Chondrocyte (in vitro differentiated cells): ENCODE results near the gene SHISA4. TPM values are rescaled to one million over a fixed set of nuclear protein-coding genes. Genes with fewer than 3 reads are reported as not detected.
A peak's percentile ranks its signal among the peaks of the same experiment; 100 is the strongest.
"Not testable (repeated sequence)": the region's sequence is repeated elsewhere in the genome, so short reads cannot be mapped to it uniquely, and the experiment has no call there.

Experiments used
- DNase-seq: peaks from one replicate; pipeline ENCODE4 v3.0.0; 2021; ENCODE audit warnings: mixed read lengths, low spot score
- H3K27ac Mint-ChIP-seq: one replicate; pipeline ENCODE4 v1.8.0; 2021; ENCODE audit warnings: mild to moderate bottlenecking, moderate library complexity, mixed read lengths; ENCODE audit not compliant: unreplicated experiment
- H3K27me3 Mint-ChIP-seq: 2 replicates; pipeline ENCODE4 v1.8.0; 2021; ENCODE audit warnings: low read depth, mixed read lengths
- H3K36me3 Mint-ChIP-seq: 2 replicates; pipeline ENCODE4 v1.8.0; 2021; ENCODE audit warnings: low read depth, mixed read lengths
- H3K4me1 Mint-ChIP-seq: 2 replicates; pipeline ENCODE4 v1.8.0; 2021; ENCODE audit warnings: low read depth, mild to moderate bottlenecking, mixed read lengths
- H3K4me3 Mint-ChIP-seq: one replicate; pipeline ENCODE4 v1.8.0; 2021; ENCODE audit warnings: mild to moderate bottlenecking, moderate library complexity, mixed read lengths; ENCODE audit not compliant: unreplicated experiment
- H3K9me3 Mint-ChIP-seq: 2 replicates; pipeline ENCODE4 v1.8.0; 2021; ENCODE audit warnings: low read depth, mixed read lengths
- total RNA-seq: library from RNA; stranded (reverse); gene quantifications from 3 replicates; pipeline ENCODE4 v1.2.1, GENCODE V29; 2021
- TF ChIP-seq, protein P1 (sequence below): fragments of 200-600 bp; sonication (generic); IDR thresholded peaks from 2 replicates; pipeline ENCODE4 v1.5.0; 2021; ENCODE audit warnings: antibody characterized with exemption, mild to moderate bottlenecking, moderate library complexity

SHISA4 gene
- total RNA-seq, 1 donor from 2014 or later, result 37.7 TPM

GRCh38 chr1:201933840-201934430 is 45.2 kb downstream of the SHISA4 start:
- TF ChIP-seq, protein P1, sequence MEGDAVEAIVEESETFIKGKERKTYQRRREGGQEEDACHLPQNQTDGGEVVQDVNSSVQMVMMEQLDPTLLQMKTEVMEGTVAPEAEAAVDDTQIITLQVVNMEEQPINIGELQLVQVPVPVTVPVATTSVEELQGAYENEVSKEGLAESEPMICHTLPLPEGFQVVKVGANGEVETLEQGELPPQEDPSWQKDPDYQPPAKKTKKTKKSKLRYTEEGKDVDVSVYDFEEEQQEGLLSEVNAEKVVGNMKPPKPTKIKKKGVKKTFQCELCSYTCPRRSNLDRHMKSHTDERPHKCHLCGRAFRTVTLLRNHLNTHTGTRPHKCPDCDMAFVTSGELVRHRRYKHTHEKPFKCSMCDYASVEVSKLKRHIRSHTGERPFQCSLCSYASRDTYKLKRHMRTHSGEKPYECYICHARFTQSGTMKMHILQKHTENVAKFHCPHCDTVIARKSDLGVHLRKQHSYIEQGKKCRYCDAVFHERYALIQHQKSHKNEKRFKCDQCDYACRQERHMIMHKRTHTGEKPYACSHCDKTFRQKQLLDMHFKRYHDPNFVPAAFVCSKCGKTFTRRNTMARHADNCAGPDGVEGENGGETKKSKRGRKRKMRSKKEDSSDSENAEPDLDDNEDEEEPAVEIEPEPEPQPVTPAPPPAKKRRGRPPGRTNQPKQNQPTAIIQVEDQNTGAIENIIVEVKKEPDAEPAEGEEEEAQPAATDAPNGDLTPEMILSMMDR, result no peak
- H3K4me1 Mint-ChIP-seq, result peaks cover 35% of the 10 kb centered on the region
- DNase-seq, result no peak
- H3K27me3 Mint-ChIP-seq, result no peaks in the 10 kb centered on the region
- no peaks in the 10 kb centered on the region for H3K9me3 Mint-ChIP-seq
- H3K27ac Mint-ChIP-seq, result peak overlapping the region; percentile 46
- H3K4me3 Mint-ChIP-seq, result no peak overlapping the region
- H3K36me3 Mint-ChIP-seq, result peaks cover 6% of the 10 kb centered on the region

DNA sequence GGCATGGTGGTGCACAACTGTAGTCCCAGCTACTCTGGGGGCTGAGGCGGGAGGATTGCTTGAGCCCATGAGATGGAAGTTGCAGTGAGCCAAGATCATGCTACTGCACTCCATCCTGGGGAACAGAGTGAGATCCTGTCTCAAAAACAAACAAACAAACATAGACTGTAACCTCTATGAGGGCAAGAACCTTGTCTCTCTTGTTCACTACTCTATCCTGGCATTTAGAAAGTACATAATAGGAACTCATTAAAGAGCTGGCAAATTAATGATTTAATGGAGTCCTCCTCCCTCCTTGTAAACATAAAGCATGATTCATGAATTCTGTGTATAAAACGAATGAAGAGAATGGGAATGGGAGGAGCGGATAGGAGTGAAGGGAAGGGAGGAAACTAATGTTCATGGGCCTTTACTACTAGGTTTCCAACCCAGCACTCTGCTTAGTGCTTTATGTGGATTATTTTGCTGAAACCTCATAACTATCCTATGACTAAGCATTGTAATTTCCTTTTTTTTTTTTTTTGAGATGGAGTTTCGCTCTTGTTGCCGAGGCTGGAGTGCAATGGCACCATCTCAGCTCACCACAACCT is 49.0 kb downstream of the SHISA4 start:
- TF ChIP-seq, protein P1, result no peak
- Mint-ChIP-seq H3K36me3 (peaks cover 5% of the 10 kb centered on the region), H3K27ac (peak overlapping the region; percentile 89), H3K4me1 (peaks cover 57% of the 10 kb centered on the region), H3K4me3 (no peak overlapping the region), H3K27me3 (no peaks in the 10 kb centered on the region), H3K9me3 (no peaks in the 10 kb centered on the region)
- DNase-seq, result no peak

DNA sequence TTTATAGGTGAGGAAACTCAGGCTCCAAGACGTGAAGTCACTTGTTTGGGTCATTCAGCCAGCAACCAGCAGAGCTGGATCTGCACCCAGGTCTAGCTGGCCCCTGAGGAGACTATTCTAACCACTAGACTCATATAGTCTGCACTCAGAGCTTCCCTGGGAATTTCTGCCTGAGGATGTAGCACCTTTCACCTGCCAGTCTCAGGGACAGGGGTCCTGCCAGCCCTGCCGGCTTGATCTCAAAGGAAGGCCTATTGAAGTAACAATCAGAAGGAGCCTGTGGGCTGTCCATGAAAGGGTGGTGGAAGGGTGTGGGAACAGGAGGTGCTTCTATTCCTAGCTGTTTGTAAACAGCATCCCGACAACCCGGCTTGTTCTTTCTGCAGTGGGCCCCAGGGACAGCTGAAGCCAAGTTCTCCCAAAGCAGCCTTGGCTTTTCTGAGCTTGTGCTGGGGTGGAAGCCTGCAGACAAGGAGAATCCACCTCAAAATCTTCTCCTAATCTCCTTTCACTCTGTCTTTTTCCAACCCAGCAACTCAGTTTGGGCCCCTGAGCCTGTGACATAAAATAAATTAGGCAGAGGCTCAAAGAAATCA is 49.8 kb downstream of the SHISA4 start:
- peaks cover 65% of the 10 kb centered on the region for H3K4me1 Mint-ChIP-seq
- no peak for DNase-seq
- TF ChIP-seq, protein P1, result no peak
- peaks cover 4% of the 10 kb centered on the region for H3K36me3 Mint-ChIP-seq
- no peaks in the 10 kb centered on the region for H3K9me3 Mint-ChIP-seq
- peak overlapping the region; percentile 89 for H3K27ac Mint-ChIP-seq
- H3K27me3 Mint-ChIP-seq, result no peaks in the 10 kb centered on the region
- no peak overlapping the region for H3K4me3 Mint-ChIP-seq

- Mint-ChIP-seq H3K4me3 (no peak overlapping the region), H3K4me1 (peaks cover 67% of the 10 kb centered on the region), H3K9me3 (no peaks in the 10 kb centered on the region), H3K36me3 (peaks cover 4% of the 10 kb centered on the region), H3K27me3 (no peaks in the 10 kb centered on the region), H3K27ac (peak overlapping the region; percentile 74)
- no peak for DNase-seq
- TF ChIP-seq, protein P1, result no peak
These were observed 50.5 kb downstream of the SHISA4 start for GRCh38 chr1:201939148-201939547.

DNA sequence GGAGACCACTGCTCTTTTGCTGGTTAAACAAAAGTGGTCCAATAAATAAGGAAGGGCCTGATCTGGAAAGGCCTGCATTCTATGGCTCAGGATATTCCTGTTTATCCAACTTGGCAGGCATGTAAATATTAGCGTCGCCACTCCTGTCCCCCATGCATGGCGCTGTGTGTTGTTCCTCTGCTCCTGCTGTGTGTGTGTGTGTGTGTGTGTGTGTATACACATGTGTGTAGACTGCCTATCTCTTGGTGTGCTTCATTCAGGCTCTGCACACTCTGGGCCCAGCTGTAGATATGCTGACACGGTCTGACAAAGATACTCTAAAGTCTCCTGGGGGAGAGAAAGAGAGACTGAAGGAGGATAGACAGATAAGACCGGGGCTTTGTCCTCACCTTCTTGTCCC is 50.9 kb downstream of the SHISA4 start:
- H3K27ac Mint-ChIP-seq, result peak overlapping the region; percentile 62
- no peaks in the 10 kb centered on the region for H3K9me3 Mint-ChIP-seq
- H3K36me3 Mint-ChIP-seq, result peaks cover 4% of the 10 kb centered on the region
- peaks cover 67% of the 10 kb centered on the region for H3K4me1 Mint-ChIP-seq
- no peak overlapping the region for H3K4me3 Mint-ChIP-seq
- DNase-seq, result no peak
- TF ChIP-seq, protein P1, result no peak
- no peaks in the 10 kb centered on the region for H3K27me3 Mint-ChIP-seq

DNA sequence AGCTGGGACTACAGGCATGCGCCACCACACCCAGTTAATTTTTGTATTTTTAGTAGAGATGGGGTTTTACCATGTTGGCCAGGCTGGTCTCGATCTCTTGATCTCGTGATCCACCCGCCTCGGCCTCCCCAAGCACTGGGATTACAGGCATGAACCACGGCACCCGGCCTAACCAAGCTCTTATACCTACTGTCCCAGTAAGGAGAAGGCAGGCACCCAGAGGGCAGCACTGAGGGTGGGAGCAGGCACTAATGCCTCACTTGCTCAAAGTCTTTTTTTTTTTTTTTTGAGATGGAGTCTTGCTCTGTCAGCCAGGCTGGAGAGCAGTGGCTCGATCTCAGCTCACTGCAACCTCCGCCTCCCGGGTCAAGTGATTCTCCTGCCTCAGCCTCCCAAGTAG is 51.6 kb downstream of the SHISA4 start:
- not testable (repeated sequence) for H3K27me3 Mint-ChIP-seq, H3K36me3 Mint-ChIP-seq, H3K27ac Mint-ChIP-seq, H3K9me3 Mint-ChIP-seq, DNase-seq, H3K4me3 Mint-ChIP-seq
- peaks cover 68% of the 10 kb centered on the region for H3K4me1 Mint-ChIP-seq
